Bone marrow (tissue), 2 donors: Measurements from ENCODE around the gene DMRT3.
A peak's percentile ranks its signal among the peaks of the same experiment; 100 is the strongest.

Experiments used
- DNase-seq, 2 donors: peaks; one replicate each; lab custom pipeline; 2025; lab: John Stamatoyannopoulos, UW

Gene DMRT3

GRCh38 chr9:1002678-1003077 lies 26.2 kb downstream of the DMRT3 start:
- DNase-seq: no peak

GRCh38 chr9:1005043-1005667 lies 28.7 kb downstream of the DMRT3 start:
- peak in 1 of 2 donors; percentile 11 for DNase-seq

GRCh38 chr9:1007312-1007711 lies 30.9 kb downstream of the DMRT3 start:
- DNase-seq: no peak

GRCh38 chr9:1008216-1008615 lies 31.8 kb downstream of the DMRT3 start:
- DNase-seq: no peak

- peak; percentile 5 to 67 for DNase-seq
Measured at GRCh38 chr9:1009101-1009707, 32.7 kb downstream of the DMRT3 start.

GRCh38 chr9:1013021-1013420 lies 36.6 kb downstream of the DMRT3 start:
- DNase-seq: no peak

- DNase-seq: no peak
Measured at GRCh38 chr9:1014225-1014624, 37.8 kb downstream of the DMRT3 start.

- DNase-seq: no peak
Measured at GRCh38 chr9:1014640-1015039, 38.2 kb downstream of the DMRT3 start.

GRCh38 chr9:1018121-1018520 lies 41.7 kb downstream of the DMRT3 start:
- no peak for DNase-seq

GRCh38 chr9:1024112-1024511 lies 47.7 kb downstream of the DMRT3 start:
- DNase-seq: no peak

GRCh38 chr9:1025131-1025530 lies 48.7 kb downstream of the DMRT3 start:
- DNase-seq: no peak

- no peak for DNase-seq
Measured at GRCh38 chr9:1026219-1026618, 49.8 kb downstream of the DMRT3 start.

GRCh38 chr9:1028501-1029190 lies 52.2 kb downstream of the DMRT3 start:
- DNase-seq: no peak

GRCh38 chr9:1031951-1032601 lies 55.6 kb downstream of the DMRT3 start:
- no peak for DNase-seq

- no peak for DNase-seq
Measured at GRCh38 chr9:1034271-1034670, 57.8 kb downstream of the DMRT3 start.

GRCh38 chr9:1039589-1039988 lies 63.1 kb downstream of the DMRT3 start:
- no peak for DNase-seq
